NCI-H510A treated with DMSO at 0.1 percent for 48 hours (cell line): ENCODE measurements around the gene ALK.

Experiments
- DNase-seq: peaks from one replicate; lab custom pipeline; 2025; lab: John Stamatoyannopoulos, UW

ALK gene

DNA sequence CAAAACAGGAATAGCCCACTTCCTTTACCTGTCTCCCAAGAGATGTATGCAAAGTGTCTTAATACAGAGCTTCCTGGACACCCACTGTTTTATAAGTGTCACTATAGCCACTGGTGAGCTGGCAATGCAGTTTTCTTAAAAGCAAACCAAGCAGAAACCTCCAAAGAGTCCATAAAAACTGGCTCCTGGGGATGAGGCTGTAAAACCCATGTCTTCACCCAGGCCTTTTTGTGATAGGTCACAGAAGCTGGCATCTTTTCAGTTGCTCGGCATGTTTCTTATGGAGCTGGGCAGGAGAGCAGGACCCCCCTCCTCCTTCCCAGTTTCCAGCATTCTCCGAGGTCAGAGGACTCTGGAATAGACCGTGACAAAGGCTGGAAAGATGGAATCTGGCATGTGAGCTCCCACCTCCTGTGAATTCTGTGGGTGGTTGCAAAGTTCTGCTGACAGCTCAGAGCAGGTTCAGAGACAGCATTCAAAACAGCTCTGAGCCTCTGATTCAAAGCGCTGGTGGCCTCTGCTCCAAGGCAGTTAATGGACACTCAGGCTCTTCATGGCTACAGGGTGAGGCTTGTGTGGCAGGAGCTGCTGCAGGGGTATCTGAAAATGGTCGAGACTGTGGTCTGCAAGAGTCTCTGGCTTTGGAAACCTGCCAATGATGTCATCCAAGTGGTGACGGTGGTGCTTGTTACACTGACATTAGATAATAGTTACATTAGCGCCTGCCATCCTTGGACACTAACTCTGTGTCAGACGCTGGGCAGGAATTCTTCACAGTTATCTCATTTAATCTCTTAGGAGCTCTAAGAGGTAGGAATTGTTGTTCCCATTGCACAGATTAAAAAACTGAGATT lies 522.8 kb downstream of the ALK start:
- no peak for DNase-seq

DNA sequence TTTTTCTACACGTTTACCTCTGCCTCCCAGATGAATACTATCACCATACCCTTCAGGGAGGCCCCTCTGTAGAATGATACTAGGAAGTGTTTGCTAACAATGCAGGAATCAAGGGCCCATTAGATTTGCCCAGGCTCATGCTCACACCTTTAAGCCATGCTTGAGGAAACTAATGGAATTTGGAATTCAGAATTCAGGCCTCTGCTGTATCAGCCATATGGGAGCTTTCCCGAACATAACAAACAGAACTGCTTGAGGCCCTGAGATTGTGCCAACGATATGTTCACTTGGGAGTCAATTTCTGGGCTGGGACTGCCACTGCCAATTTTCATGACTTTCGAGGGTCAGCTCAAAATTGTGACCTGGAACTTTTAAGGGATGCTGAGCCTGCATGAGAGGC lies 523.7 kb downstream of the ALK start:
- DNase-seq = no peak

DNA sequence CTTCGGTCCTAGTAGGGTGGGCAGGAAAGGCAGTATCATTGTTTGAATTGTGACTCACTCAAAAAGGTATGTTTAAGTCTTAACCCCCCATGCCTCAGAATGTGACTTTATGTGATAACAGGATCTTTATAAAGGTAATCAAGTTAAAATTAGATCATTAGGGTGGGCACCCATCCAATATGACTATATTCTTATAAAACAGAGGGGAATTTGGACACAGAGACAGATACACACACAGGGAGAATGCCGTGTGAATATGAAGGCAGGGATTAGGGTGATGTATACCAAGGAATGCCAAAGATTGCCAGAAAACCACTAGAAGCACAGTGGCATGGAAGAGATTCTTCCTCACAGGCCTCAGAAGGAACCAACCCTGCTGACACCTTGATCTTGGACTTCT lies 524.3 kb downstream of the ALK start:
- no peak for DNase-seq

DNA sequence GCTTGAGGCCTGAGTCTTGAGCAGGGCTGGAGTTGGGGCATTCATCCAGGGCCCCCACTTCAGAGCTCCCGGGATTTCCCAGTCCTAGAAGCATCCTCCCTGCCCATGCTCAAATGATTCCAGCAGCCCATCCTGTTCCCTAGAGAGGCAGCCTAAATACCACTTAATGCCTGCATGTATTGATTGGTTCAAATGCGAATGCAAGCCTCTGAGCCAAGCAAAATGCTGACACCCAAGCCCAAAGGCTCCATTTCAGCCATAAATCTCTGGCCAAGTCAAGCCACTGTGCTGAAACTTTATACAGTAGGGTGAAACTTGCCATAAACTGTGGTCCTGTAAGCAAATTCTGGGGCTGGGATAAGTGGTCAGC lies 526.4 kb downstream of the ALK start:
- DNase-seq = no peak

DNA sequence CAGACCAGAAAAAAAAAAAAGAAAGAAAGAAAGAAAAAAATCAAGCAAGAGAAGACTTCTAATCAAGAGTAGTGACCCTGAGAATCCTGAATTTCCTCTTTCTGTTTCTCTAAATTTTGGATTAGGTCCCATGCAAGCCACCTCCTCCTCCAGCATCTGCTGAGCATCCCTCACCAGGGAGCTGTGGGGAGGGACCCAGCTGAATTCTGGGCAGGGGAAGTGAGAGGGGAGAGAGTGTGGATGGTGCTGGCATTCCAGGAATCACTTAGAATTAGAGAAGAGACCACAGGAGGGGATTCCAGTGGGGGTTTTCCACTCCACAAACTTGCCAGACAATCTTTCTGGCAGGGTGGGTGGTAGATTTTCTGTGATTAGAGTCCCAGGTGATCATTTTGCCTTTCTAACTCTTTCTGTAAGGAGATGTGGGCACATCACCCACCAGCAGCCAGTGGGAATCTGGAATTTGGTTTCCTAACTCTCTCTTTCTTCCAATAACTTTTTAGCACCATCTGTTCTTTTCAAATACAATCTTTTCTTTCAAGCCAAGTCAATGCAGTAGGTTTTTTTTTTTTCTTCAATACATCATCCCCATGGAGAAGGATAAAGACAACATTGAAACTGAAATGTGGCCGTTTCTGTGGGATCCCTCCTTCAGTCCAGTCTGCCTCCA lies 526.9 kb downstream of the ALK start:
- no peak for DNase-seq

DNA sequence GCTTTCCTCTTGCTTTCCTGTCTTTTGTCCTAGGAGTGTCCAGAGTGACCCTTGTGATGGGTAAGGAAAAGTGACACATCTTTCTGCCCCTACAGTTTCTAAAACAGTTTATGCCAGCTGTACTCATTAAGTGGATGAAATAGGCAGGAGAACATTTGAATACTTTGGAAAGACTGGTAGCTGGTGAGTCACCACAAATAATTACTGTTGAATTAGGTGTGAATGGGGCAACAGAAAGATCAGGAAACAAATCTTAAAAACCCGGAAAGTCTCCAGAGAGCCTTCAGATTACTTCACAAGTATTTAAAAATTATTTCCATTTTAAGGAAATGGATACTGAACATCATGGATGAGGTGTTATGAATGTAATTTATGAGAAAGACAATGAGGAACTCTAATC lies 527.7 kb downstream of the ALK start:
- DNase-seq = no peak

DNA sequence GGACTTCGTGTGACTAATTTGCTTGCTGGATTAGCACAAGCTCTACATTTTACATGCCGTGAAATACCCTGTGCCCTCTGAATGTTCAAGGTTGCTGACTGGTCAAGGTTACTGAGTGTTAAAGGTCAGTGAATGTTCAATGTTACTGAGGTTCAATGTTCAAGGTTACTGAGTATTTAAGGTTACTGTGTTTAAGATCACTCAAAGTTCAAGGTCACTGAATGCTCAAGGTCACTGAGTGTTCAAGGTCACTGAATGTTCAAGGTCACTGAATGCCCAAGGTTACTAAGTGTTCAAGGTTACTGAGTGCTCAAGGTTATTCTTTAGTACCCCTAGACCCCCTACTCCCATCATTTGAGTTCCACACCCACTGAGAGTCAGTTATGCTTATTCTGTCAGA lies 528.6 kb downstream of the ALK start:
- no peak for DNase-seq

DNA sequence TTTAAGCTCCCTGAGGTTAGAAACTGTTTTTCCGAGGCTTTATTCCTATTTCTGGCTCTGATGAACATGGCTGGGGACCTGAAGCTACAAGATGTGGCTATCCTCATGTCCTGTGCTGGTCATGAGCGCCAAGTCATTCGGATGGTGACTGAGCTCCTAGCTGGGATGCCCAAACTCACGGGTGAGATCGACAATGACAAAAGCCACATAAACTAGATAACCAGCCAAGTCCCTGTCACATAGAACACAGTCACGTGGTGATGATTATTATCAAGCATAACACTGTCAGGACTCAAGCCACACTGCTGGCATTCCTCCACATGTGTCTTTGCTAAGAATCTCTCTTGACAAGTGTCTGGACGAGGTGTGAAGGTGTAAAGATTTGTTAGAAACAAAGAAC lies 531.2 kb downstream of the ALK start:
- DNase-seq = no peak

DNA sequence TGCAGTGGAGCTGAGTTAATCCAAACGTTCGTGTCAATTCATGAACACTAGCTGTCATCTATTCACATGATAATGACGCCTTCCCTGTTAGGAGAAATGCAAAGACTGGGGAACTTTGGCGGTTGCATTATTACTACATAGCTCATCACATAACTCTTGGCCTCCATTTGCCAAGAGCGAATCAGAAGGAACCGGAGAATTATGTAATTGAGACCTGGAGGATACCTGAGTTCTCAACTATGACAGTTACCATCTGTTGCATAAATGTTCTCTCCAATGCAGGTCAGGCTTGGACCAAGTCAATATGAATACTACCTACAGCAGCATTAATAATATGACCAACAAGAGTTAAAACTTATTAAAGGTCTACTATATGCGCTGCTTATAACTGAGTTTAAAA lies 531.7 kb downstream of the ALK start:
- no peak for DNase-seq

DNA sequence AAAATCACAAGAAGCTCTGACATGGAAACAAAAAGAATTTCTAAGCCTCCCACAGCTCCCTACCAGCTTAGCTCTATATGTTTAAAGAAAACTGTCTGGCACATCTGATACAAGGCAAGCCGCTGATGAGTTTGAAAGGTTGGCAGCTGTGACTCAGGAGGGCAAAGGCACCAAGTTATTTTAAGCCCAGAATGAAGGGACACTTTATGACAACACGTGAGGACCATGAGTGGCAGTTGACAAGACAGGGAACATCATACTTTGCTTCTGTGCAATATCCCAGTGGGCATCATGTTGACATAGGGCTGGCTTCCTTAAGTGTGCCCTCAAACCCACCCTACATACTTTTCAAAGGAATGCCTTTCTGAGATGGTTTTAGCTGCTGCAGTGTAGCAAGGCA lies 533.3 kb downstream of the ALK start:
- no peak for DNase-seq

DNA sequence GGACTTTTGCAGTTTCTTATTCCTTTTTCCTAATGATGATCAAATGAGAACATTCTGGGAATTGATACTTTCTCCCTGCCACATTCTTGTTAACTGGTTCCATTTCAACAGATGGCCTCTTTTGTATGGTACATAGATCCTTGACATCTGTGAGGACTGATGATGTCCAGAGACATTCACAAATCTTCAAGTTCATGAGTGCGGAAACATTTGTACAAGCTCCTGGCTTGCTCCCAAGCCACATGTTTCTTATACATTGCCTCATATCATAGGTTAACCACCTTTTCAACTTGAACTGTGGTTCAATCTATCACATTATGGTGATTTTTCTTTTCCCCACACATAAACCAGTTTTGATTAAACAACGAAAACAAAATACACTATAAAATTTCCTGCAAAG lies 538.9 kb downstream of the ALK start:
- no peak for DNase-seq

DNA sequence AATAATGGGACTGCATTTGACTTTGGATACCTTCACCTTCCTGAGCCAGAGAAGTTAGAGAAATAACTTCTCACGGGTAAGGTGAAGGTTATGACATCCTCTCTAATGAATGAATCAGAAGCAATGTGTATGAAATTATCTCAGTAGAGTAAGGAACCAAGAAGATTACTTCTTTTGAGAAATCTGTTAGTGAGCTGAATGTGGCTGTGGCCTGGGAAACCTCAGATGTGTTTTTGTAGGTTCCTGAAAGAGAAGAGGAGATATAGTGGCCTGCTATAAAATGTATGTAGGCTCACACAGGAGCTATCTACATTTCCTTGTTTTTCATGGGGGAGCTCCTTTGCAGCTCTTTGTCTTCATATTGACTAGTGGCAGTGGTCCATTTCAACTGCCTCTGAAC lies 543.6 kb downstream of the ALK start:
- DNase-seq = no peak

DNA sequence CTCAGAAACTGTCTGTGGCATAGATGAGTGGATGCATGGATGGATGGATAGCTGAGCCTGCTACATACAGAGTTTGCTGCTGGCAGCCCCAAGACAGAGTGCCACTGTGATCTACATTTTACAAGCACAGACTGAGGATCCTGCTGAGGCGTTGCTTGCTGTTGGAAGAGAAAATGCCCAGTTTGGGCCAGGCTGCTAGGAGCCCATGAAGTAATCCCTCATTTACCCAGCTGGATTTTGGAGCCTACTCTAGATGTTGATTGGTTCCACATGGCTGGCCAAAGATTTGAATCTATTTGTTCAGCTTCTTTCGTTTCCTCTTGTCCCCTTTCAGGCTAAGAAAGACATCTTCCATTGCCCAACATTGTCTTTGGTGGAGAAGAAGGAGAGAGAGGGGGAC lies 544.8 kb downstream of the ALK start:
- DNase-seq = no peak

DNA sequence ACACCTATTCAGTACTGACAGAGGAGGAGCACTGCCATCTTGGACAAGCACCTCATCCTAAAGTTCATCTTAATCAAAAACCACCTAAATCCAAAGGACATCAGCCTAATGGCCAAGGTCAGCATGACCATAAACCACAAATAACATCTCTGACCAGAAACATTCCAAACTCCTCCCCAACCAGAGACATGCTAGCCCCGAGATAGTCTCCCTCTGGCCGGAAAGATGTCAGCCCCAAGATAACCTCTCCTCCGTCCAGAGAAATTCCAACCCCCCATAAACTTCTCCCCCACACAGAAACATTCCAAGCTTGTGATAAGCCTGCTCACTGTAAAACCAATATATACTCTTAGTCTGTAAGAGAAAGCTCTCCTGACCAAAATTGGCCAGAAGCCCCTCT lies 545.5 kb downstream of the ALK start:
- no peak for DNase-seq

DNA sequence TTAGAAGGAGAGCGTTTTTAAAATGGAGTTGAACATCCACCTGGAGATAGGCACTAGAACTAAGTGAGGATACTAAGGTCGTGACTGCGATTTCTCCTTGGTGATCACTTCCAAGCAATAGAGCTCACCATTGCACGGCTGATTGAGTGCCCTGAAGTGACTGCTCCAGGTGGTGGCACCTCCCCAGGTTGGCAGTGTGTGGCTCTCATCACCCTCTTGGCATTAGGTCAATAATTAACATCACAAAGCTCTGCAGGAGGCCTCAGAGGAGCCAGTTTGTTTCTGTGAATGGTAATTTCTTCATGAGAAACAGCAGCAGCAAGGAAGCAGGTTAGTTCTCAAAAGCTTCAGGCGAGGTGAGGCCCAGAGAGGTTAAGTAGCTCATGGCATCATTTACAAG lies 546.6 kb downstream of the ALK start:
- peak; percentile 61 for DNase-seq

DNA sequence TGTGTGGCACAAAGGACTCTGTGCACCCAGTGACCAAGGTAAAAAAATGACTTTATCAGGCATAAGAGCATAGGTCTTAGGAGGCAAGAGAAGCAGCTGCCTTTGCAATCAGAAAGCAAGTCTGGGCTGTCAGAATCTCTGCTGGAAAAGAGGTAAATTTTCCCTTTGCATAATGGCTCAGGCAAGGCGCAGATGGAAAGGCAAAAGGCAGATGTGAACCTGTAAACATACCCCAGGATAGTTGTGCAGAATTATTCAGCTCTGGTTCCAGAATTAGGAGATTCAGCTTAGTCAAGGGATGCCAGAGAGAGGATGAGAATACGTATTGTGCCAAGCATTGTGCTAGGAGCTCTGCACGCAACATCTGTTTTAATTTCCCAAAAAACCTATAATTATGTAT lies 547.5 kb downstream of the ALK start:
- DNase-seq = no peak

DNA sequence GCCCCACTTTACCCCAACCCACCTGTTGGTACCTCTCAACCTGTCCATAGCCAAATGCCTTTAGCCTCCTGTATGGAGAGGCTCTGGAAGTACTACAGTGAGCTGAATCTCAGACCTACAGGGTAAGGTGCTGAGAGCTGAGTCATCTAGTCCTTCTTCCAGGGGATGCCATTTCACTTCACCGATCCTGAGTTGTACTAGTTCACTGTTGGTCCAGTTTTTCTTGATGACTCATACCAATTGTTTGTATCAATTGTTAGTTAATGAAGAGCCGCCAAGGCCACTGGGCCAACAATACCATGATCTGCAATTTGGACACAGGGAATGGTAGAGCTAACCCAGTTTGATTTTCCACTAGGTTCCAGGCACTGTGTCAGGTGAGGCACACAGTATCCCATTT lies 549.2 kb downstream of the ALK start:
- no peak for DNase-seq

DNA sequence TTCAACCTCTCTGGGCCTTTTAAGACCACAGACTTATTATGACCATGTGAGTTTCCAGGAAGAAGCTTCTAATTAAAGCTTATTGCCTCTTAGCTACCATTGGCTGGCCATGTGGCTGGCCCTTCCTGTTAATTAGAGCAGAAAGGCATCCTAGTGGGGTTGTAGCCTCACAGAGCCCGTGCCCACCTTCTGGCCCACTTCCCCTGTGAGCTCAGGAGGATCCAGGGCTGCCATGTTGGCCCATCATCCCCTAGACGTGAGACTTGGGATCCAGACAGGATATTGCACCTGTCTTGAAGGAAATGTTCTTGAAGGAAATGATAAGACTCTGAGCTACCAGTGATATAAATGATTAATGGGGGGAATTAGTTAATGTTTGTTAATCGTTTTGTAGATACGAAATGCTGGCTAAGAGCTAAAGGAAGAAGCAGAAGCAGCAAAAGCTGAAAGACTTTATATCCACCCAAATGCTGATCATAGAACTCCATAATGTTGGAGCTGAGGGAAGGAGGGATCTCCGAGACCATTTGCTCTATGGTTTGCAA lies 550.7 kb downstream of the ALK start:
- DNase-seq = no peak

DNA sequence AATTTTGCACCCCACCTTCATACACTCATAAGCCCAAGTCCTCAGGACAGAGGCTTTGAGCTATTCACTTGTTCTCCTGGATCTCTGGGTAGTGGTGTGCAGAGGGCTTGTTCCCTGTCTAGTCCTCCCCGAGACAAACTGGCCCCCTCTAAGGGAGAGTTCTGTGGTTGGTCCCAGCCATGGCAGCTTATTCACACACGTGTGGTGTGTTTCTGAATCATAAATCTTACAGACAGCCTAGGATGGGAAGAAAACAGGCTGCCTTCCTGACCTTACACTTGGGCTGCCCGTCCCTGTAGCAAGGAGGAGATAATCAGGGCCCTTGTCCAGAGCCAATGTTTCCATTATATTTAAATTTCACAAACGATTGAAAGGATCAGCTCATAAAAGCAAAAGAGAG lies 551.2 kb downstream of the ALK start:
- DNase-seq = no peak

DNA sequence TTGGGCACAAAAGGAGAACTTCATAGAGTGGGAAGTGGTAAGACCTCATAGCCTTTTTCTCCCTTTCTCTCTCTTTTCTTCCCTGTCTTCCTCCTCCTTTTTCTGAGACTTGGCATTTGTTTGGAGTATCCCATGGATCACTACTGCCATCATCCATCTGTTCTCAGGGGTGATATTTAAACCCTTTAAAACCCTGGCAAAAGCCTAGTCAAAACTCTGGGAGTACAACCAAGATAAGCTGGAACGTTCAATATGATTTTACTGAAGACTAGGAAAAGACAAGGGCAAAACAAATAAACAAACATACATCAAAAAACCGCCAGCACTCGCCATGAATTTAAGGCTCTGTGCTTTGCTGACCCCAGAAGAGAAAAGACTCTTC lies 552.7 kb downstream of the ALK start:
- DNase-seq = no peak

DNA sequence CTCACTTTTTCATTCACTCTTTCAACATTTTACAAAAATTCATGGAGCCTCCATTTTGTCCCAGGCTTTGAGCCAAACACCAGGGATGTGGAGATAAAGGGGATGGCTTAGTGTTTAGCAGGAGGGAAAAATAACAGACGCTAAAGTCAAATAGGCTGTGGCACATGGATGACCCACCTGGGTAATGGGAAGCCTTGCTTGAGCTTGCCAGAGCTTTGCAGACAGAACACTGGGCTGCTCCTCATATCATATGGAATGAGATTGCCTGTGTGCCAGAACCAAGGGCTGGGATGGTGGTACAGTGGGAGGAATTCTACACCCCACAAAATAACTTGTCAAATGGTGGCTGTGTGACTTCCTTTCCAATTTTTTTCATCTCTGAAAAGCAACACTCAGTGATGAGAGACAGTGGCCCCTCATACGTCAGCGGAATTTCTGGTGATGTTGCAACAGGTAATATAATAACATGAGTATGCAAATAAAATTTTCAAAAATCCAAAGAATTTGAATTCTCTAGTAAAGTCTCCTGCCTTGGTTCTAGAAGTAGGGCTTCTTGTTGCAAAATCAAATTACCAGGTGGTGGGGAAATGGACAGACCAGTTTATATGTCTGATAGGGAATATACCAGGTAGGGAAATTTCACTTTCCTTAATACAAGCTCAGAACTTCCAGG lies 553.3 kb downstream of the ALK start:
- no peak for DNase-seq

DNA sequence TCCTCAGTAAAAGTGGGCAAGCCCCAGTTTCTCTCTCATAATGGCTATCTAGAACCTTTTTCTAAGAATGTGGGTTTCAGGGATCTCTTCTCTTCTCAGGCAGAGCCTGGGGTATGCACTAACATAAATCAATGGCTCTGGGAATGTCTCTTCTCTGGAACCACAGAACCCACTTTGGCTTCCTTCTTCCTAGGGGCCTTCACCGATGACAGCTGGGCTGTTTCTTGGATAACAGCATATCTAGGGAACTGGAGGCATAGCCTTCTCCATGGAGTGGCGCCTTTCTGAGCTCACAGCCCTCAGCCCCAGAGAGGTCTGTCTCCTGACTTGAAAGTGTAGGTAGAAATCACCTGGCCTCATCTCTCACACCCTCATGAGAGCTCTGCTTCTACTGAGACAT lies 558.3 kb downstream of the ALK start:
- no peak for DNase-seq

DNA sequence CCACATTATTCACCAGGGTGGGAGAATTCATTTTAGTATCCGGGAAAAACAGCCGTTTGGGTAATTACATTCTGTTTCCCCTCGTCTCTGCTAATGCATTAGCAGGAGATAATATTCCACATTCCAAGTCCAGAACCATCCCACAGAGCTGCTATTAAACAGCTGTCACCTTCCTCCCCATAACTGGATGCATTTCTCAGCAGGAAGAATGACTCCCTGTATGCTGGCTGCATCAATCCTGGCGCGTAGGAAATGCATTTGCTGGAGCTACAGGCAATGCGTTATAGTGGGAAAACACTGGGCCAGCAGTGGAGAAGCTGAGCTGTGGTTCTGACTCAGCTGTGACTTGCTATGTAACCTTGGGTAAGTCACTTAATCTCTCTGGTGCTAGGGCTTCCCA lies 560.2 kb downstream of the ALK start:
- DNase-seq = no peak
